ENCODE data around the gene GNAL. TPM values are rescaled to one million over a fixed set of nuclear protein-coding genes. Genes with fewer than 3 reads are reported as not detected.

The GNAL gene
- total and polyA plus RNA-seq, 2 of the 4 experiments (the other 2 are of a cell fraction): 0.15 to 0.36 TPM

DNA sequence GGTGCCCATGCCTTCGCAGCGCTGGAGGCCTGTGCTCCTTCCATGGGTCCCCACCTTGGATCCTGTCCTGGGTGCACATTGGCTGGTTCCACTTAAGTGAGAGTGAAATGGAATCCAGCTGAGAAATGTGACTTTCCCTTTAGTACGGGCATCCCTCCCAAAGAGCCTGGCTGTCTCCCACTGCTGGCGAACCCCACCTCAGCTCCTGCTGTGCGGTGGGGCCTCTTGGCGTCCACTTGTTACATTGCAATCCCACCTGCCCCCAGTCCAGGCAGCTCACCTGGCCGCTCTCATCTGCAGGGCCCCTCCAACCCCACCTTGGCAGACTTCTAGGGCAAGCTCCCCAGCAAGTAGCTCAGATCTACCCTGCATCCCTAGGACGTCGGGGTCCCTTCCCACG, 35.5 kb upstream of the GNAL start:
- no peak overlapping the region for H3K23ac ChIP-seq (ENCODE audit: low read depth, low read length)
- no peaks in the 10 kb centered on the region for H3K36me3 ChIP-seq (ENCODE audit: control insufficient read depth, insufficient read depth, low read length)
- no peak overlapping the region for H2AFZ ChIP-seq (replicated peaks; ENCODE audit: low read length, poor library complexity)
- H3K4me1 ChIP-seq (ENCODE audit: control insufficient read depth, insufficient read depth, low read length): no peaks in the 10 kb centered on the region
- H2AK5ac ChIP-seq (ENCODE audit: low read depth, low read length): no peak overlapping the region
- H3K27ac ChIP-seq (ENCODE audit: insufficient read depth, low read length): no peak overlapping the region
- no peak for TF ChIP-seq RFX5 (IDR thresholded peaks at IDR 0.05; ENCODE audit: low read depth, low read length)
- no peak for TF ChIP-seq NFE2L2 (IDR thresholded peaks at IDR 0.05; ENCODE audit: low read depth, low read length)
- TF ChIP-seq FOS (IDR thresholded peaks at IDR 0.05; ENCODE audit: low read depth, low read length): no peak
- no peak for TF ChIP-seq MAFK (IDR thresholded peaks at IDR 0.05; ENCODE audit: low read depth, low read length)
- TF ChIP-seq RCOR1 (IDR thresholded peaks at IDR 0.05; ENCODE audit: insufficient replicate concordance, low read length): no peak
- TF ChIP-seq CEBPB (IDR thresholded peaks at IDR 0.05; ENCODE audit: low read depth, low read length): no peak
- no peak for TF ChIP-seq CHD1 (IDR thresholded peaks at IDR 0.05; ENCODE audit: low read depth, low read length)
- no peak for TF ChIP-seq SMC3 (IDR thresholded peaks at IDR 0.05; ENCODE audit: low read depth, low read length)
- no peak overlapping the region for H3K9ac ChIP-seq (ENCODE audit: low read depth, low read length)
- no peak overlapping the region for H3K4me2 ChIP-seq (ENCODE audit: low read depth, low read length)
- H4K91ac ChIP-seq (ENCODE audit: insufficient read depth, low read depth, low read length): no peak overlapping the region
- CTCF ChIA-PET: no interaction called here
- H3K4ac ChIP-seq (ENCODE audit: low read depth, low read length): no peak overlapping the region
- no peaks in the 10 kb centered on the region for H3K9me1 ChIP-seq (ENCODE audit: insufficient read depth, low read length)
- no peaks in the 10 kb centered on the region for H4K20me1 ChIP-seq (ENCODE audit: insufficient read depth, low read length)
- H4K8ac ChIP-seq (ENCODE audit: low read depth in 2 of 2, low read length in 2 of 2): no peak overlapping the region
- no peak overlapping the region for H2BK15ac ChIP-seq (ENCODE audit: low read depth, low read length)
- no peak overlapping the region for H4K5ac ChIP-seq (ENCODE audit: low read depth, low read length)
- POLR2A ChIA-PET (ENCODE audit: unreplicated experiment): no interaction called here
- peaks cover 43% of the 10 kb centered on the region for H3K27me3 ChIP-seq (ENCODE audit: control insufficient read depth, insufficient read depth, low read length)
- no peak overlapping the region for H3K56ac ChIP-seq (ENCODE audit: extremely low read depth, insufficient read depth, low read length)
- dilution Hi-C loops (cut with HindIII; ENCODE audit: low sequenced_read_pairs, unreplicated experiment) (no loop called here), intact Hi-C loops (cut with micrococcal nuclease) (no loop called here), in situ Hi-C loops (cut with MboI; ENCODE audit: low sequenced_read_pairs) (no loop called here)
- H2AK9ac ChIP-seq (replicated peaks; ENCODE audit: low read depth, low read length, poor library complexity): no peak overlapping the region
- H3K79me1 ChIP-seq (ENCODE audit: low read depth in 1 of 2, low read length in 2 of 2): no peaks in the 10 kb centered on the region
- no peak overlapping the region for H3K4me3 ChIP-seq (ENCODE audit: insufficient read depth, low read depth, low read length)
- BruUV-seq (replicated peaks): no TSS peak
- no peak overlapping the region for H3K14ac ChIP-seq (replicated peaks; ENCODE audit: low read depth, low read length)
- no peak overlapping the region for H2BK20ac ChIP-seq (ENCODE audit: low read depth, low read length)
- no peak for ATAC-seq (ENCODE audit: low read depth)
- H2BK5ac ChIP-seq (ENCODE audit: low read depth, low read length, poor library complexity, severe bottlenecking): no peak overlapping the region
- H3K18ac ChIP-seq (ENCODE audit: low read depth, low read length): no peak overlapping the region
- whole genome bisulfite sequencing, 2 experiments (ENCODE audit: extremely low coverage in 2 of 2, insufficient read length in 1 of 2): 75% methylated on average over 5 of the region's 10 CpGs; no CpG with 5 or more reads in 1 of the 2 experiments
- H2BK120ac ChIP-seq (ENCODE audit: low read depth, low read length): no peak overlapping the region
- DNase-seq: no peak
- H3K9me3 ChIP-seq (ENCODE audit: control insufficient read depth, insufficient read depth, low read length): 0 out of 2 replicates have a peak, but pooled peaks cover 3% of the 10 kb centered on the region
